Effector memory CD4-positive, alpha-beta T cell (primary cell): Measurements from ENCODE around the gene MYLK.
"Not testable (repeated sequence)": the region's sequence is repeated elsewhere in the genome, so short reads cannot be mapped to it uniquely, and the experiment has no call there.

Experiments used
- DNase-seq, 3 donors: peaks; one replicate each; pipeline ENCODE4 v3.0.0-alpha.2; 2020
- H3K27ac ChIP-seq: 2 replicates; pipeline ENCODE4 v1.7.0; 2013; ENCODE audit warnings: mild to moderate bottlenecking, low read length, moderate library complexity; ENCODE audit not compliant: insufficient read depth, poor library complexity, severe bottlenecking
- H3K27me3 ChIP-seq: replicated peaks from 2 replicates; pipeline ENCODE4 v1.7.0; 2013; ENCODE audit warnings: mild to moderate bottlenecking, low read length; ENCODE audit not compliant: insufficient read depth, control insufficient read depth, poor library complexity, severe bottlenecking
- H3K36me3 ChIP-seq: 2 replicates; pipeline ENCODE4 v1.7.0; 2013; ENCODE audit warnings: mild to moderate bottlenecking, low read length, moderate library complexity; ENCODE audit not compliant: control insufficient read depth, insufficient read depth
- H3K4me1 ChIP-seq: 2 replicates; pipeline ENCODE4 v1.7.0; 2013; ENCODE audit warnings: low read length, mild to moderate bottlenecking; ENCODE audit not compliant: control insufficient read depth, insufficient read depth, poor library complexity, severe bottlenecking
- H3K4me3 ChIP-seq: 2 replicates; pipeline ENCODE4 v1.7.0; 2013; ENCODE audit warnings: low read length, low read depth, mild to moderate bottlenecking; ENCODE audit not compliant: insufficient read depth, poor library complexity, severe bottlenecking
- H3K9me3 ChIP-seq: 2 replicates; pipeline ENCODE4 v1.7.0; 2013; ENCODE audit warnings: mild to moderate bottlenecking, low read length, moderate library complexity; ENCODE audit not compliant: control insufficient read depth

Gene MYLK

GRCh38 chr3:123702057-123702456, 182.1 kb downstream of the MYLK start:
- H3K27me3 ChIP-seq, H3K27ac ChIP-seq, H3K4me1 ChIP-seq, H3K4me3 ChIP-seq, H3K9me3 ChIP-seq, H3K36me3 ChIP-seq, DNase-seq: not testable (repeated sequence)

DNA sequence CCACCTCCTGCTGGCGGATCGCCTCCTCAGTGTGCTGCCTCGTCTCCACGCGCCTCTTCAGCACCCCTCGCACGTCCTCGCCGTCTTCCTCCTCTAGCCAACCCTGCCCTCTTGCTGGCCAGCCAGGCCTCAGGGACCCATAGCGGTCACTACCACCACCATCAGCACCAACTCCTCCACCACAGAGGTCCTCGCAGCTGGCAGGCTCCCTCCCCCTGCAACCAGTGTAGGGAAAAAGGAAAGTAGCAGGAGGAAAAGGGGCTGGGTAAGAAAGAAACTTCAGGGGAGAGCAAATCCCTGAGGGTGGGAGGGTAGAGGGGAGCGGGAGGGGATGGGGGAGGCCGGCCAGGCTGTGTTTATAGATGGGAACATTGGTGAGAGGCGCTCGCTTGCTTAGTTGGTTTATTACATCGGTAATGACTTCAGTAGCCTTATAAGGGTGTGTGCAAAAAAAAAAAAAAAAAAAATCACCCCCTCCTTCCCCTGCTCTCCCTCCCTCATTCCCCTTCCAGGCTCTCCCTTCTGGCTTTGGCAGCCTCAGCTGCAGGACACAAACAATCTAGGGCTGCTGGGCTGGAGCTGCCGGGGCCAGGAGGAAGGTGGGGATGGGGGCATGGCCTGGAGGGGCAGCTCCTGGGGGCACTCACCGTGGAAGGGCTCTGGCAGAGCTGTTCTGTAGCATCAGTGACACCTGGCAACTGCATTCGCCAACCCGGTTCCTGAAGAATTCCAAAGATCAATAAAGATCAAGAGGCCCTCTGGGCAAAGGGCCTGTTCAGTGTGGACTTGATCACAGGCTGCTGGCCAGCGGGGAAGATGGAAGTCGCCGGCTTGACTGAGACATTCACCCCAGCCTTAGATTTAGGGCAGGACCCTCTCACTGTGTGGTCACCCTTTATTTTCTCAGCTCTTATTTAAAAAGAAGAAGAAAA, 183.1 kb downstream of the MYLK start:
- no peaks in the 10 kb centered on the region for H3K4me1 ChIP-seq
- no peaks in the 10 kb centered on the region for H3K27me3 ChIP-seq
- H3K36me3 ChIP-seq = no peaks in the 10 kb centered on the region
- no peaks in the 10 kb centered on the region for H3K9me3 ChIP-seq
- H3K27ac ChIP-seq = no peak overlapping the region
- H3K4me3 ChIP-seq = no peak overlapping the region
- no peak for DNase-seq

- H3K9me3 ChIP-seq = no peaks in the 10 kb centered on the region
- H3K36me3 ChIP-seq = no peaks in the 10 kb centered on the region
- no peaks in the 10 kb centered on the region for H3K4me1 ChIP-seq
- H3K4me3 ChIP-seq = no peak overlapping the region
- no peak overlapping the region for H3K27ac ChIP-seq
- H3K27me3 ChIP-seq = no peaks in the 10 kb centered on the region
- DNase-seq = no peak
Observed at GRCh38 chr3:123698813-123699212, 185.3 kb downstream of the MYLK start.

DNA sequence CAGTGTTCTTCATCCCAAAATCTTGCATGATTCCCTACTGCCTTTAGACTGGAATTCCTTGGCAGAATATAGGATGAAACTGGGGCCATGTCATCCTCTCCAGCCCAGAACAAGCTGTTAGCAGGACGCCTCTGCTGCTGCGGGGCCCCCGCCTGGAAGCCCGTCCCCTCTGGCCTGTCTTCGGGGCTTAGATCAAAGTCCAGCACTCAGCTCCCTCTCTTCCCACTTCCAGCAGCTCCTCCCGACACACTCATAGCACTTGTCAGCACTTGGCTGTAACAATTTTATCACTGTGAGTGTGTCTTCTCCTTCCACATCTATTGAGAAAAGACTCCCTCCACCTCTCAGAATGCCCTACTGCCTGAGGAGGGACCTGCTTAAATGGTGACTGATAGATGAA, 187.3 kb downstream of the MYLK start:
- Histone ChIP-seq H3K27ac (no peak overlapping the region), H3K4me3 (no peak overlapping the region), H3K4me1 (no peaks in the 10 kb centered on the region), H3K27me3 (no peaks in the 10 kb centered on the region), H3K36me3 (no peaks in the 10 kb centered on the region), H3K9me3 (no peaks in the 10 kb centered on the region)
- DNase-seq = no peak

- no peak for DNase-seq
- H3K36me3 ChIP-seq = no peaks in the 10 kb centered on the region
- H3K4me3 ChIP-seq = no peak overlapping the region
- no peaks in the 10 kb centered on the region for H3K27me3 ChIP-seq
- no peaks in the 10 kb centered on the region for H3K4me1 ChIP-seq
- H3K27ac ChIP-seq = no peak overlapping the region
- no peaks in the 10 kb centered on the region for H3K9me3 ChIP-seq
Observed at GRCh38 chr3:123695731-123696640, 188.1 kb downstream of the MYLK start.

GRCh38 chr3:123695152-123695551, 189.0 kb downstream of the MYLK start:
- H3K36me3 ChIP-seq = no peaks in the 10 kb centered on the region
- H3K4me3 ChIP-seq = no peak overlapping the region
- H3K27ac ChIP-seq = no peak overlapping the region
- no peaks in the 10 kb centered on the region for H3K9me3 ChIP-seq
- H3K4me1 ChIP-seq = no peaks in the 10 kb centered on the region
- H3K27me3 ChIP-seq = no peaks in the 10 kb centered on the region
- DNase-seq = no peak

GRCh38 chr3:123694366-123695087, 189.6 kb downstream of the MYLK start:
- Histone ChIP-seq H3K4me1 (no peaks in the 10 kb centered on the region), H3K4me3 (no peak overlapping the region), H3K36me3 (no peaks in the 10 kb centered on the region), H3K27me3 (no peaks in the 10 kb centered on the region), H3K9me3 (no peaks in the 10 kb centered on the region), H3K27ac (no peak overlapping the region)
- DNase-seq = no peak

- no peak overlapping the region for H3K27ac ChIP-seq
- DNase-seq = no peak
- H3K36me3 ChIP-seq = no peaks in the 10 kb centered on the region
- no peak overlapping the region for H3K4me3 ChIP-seq
- H3K9me3 ChIP-seq = no peaks in the 10 kb centered on the region
- no peaks in the 10 kb centered on the region for H3K27me3 ChIP-seq
- H3K4me1 ChIP-seq = no peaks in the 10 kb centered on the region
Observed at GRCh38 chr3:123693584-123694190, 190.4 kb downstream of the MYLK start.

DNA sequence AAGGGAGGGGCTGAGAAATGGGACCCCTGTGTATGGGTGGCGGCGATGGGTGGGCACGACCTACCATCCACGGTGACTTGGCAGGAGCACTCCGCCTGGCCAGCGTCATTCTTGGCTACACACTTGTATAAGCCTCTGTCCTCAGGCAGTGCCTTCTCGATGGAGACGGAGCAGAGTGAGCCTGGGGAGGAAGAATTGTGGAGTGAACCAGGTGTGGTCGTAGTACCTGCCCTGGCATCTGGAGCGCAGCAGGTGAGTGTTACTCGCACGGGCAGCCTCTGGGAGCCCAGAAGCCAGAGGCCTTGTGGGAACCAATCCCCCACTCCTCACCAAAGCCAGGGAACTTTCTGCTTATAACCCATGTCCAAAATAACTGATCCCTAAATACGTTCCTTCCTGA, 191.5 kb downstream of the MYLK start:
- H3K27ac ChIP-seq = no peak overlapping the region

More for the DNA sequence above, 191.5 kb downstream of the MYLK start:
- no peaks in the 10 kb centered on the region for H3K36me3 ChIP-seq
- DNase-seq = no peak
- H3K27me3 ChIP-seq = no peaks in the 10 kb centered on the region
- no peaks in the 10 kb centered on the region for H3K4me1 ChIP-seq
- no peaks in the 10 kb centered on the region for H3K9me3 ChIP-seq
- no peak overlapping the region for H3K4me3 ChIP-seq
